ENCODE data around the gene CDC7. TPM values are rescaled to one million over a fixed set of nuclear protein-coding genes. Genes with fewer than 3 reads are reported as not detected.

CDC7 gene
- total and polyA plus RNA-seq, 2 of the 13 experiments (the other 11 are each of a cell fraction or from before 2014, with no cell fraction given): 2.5 to 12.6 TPM

DNA sequence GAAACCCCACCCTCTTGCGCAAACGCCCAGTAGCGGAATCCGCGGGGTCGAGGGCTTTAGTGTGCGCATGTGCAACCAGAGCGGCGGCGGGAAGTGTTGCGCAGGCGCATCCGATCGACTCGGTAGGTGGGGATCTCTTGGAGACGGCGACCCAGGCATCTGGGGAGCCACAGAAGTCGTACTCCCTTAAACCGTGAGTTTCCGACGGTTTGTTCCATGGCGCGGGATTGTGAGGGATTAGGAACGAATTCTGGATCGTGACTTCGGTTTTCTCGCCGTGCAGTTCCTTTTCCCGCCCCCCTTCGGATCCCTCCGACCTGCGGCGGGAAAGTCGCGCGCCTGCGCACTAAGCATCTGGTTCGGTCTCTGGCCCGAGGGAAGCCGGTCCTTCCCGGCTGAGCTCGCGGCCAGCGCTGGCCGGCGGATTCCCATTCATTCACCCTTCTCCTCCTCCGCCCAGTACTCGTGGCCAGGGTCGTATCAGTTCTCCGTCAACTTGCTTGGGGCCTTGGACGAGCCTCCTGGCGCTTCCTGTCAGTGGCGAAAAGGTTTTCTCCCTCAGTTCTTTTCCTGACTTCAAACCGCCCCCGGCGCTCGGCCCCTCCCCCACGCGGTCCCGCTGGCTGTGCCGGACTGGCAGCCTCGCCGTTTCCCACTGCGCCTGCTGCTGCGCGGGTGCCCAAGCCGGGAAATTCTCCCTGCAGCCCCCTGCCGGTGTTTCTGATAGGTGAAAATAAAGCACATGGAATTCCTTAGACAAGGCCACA, at the start of gene CDC7 (continued):
- TF ChIP-seq ZNF687 (CRISPR knock-in tag; IDR thresholded peaks at IDR 0.05): peak; percentile 95
- no peak for TF ChIP-seq FOXP4 (CRISPR knock-in tag; IDR thresholded peaks at IDR 0.05)
- TF ChIP-seq GATA4 (IDR thresholded peaks at IDR 0.05; ENCODE audit: borderline replicate concordance, low read depth): 0 out of 2 replicates have a peak, but pooled peaks have one; percentile 26
- TF ChIP-seq KLF13 (CRISPR knock-in tag; IDR thresholded peaks at IDR 0.05): no peak
- TF ChIP-seq MED8 (CRISPR knock-in tag; IDR thresholded peaks at IDR 0.05; ENCODE audit: insufficient replicate concordance): peak; percentile 60
- 0 out of 2 replicates have a peak, but pooled peaks have one; percentile 27 for TF ChIP-seq ATF7-NPFF (CRISPR knock-in tag; IDR thresholded peaks at IDR 0.05; ENCODE audit: low read depth)
- 0 out of 2 replicates have a peak, but pooled peaks have one; percentile 65 for TF ChIP-seq ZNF564 (CRISPR knock-in tag; IDR thresholded peaks at IDR 0.05)
- TF ChIP-seq, protein P1, sequence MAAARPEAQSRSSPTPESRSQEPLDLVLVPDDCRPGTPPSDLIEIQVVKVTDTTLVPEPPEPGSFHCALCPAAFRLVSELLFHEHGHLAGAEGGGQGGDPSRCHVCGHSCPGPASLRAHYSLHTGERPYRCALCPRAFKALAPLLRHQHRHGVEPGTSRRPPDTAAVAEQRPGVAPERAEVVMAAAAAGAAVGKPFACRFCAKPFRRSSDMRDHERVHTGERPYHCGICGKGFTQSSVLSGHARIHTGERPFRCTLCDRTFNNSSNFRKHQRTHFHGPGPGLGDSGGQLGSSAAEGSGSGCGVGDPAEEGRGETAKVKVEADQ (CRISPR knock-in tag; IDR thresholded peaks at IDR 0.05; ENCODE audit: borderline replicate concordance): peak; percentile 81
- TF ChIP-seq SRY (CRISPR knock-in tag; IDR thresholded peaks at IDR 0.05): peak; percentile 63; the same call in 1 of the 2 replicates
- TF ChIP-seq MXD4 (CRISPR knock-in tag; IDR thresholded peaks at IDR 0.05): peak; percentile 35; the same call in 1 of the 2 replicates
- no peak for TF ChIP-seq ZNF414 (CRISPR knock-in tag; IDR thresholded peaks at IDR 0.05)
- TF ChIP-seq, protein P2, sequence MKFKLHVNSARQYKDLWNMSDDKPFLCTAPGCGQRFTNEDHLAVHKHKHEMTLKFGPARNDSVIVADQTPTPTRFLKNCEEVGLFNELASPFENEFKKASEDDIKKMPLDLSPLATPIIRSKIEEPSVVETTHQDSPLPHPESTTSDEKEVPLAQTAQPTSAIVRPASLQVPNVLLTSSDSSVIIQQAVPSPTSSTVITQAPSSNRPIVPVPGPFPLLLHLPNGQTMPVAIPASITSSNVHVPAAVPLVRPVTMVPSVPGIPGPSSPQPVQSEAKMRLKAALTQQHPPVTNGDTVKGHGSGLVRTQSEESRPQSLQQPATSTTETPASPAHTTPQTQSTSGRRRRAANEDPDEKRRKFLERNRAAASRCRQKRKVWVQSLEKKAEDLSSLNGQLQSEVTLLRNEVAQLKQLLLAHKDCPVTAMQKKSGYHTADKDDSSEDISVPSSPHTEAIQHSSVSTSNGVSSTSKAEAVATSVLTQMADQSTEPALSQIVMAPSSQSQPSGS (CRISPR knock-in tag; IDR thresholded peaks at IDR 0.05): no peak
- peak; percentile 56 for TF ChIP-seq NKX3-1 (CRISPR knock-in tag; IDR thresholded peaks at IDR 0.05)
- TF ChIP-seq ZNF234 (CRISPR knock-in tag; conservative IDR thresholded peaks at IDR 0.05): peak; percentile 64; the same call in 1 of the 2 replicates
- peak; percentile 24 for TF ChIP-seq KAT8 (CRISPR knock-in tag; IDR thresholded peaks at IDR 0.05)
- TF ChIP-seq POLR2AphosphoS2 (IDR thresholded peaks at IDR 0.05; ENCODE audit: low read depth, low read length): no peak
- TF ChIP-seq ZNF235 (CRISPR knock-in tag; IDR thresholded peaks at IDR 0.05; ENCODE audit: borderline replicate concordance): 0 out of 2 replicates have a peak, but pooled peaks have one; percentile 69
- 0 out of 2 replicates have a peak, but pooled peaks have one; percentile 3 for TF ChIP-seq ZBTB26 (CRISPR knock-in tag; IDR thresholded peaks at IDR 0.05; ENCODE audit: borderline replicate concordance)

All from HepG2 (cell line).